ENCODE data around the gene CPLANE1.
"Not testable (repeated sequence)": the region's sequence is repeated elsewhere in the genome, so short reads cannot be mapped to it uniquely, and the experiment has no call there.

The CPLANE1 gene

DNA sequence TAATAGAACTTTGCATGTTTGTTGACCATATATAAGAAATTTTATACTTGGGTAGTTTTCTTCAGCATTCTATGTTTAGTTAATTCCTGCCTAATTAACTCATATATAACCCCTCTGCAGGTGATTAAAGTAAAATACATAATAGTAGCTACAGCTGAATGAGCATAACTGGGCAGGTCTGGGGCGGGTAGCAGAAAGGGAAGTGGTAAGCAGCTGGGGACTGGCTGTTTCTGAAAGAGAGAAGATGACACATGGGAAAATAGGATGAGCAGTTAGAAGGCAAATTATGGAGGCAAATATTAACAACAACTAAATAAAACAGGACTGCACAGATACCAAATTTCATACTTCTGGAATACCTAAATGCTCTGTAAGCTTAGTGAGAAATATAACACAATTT is 128.1 kb downstream of the CPLANE1 start:
- no peak for DNase-seq (ENCODE audit: low read depth)

DNA sequence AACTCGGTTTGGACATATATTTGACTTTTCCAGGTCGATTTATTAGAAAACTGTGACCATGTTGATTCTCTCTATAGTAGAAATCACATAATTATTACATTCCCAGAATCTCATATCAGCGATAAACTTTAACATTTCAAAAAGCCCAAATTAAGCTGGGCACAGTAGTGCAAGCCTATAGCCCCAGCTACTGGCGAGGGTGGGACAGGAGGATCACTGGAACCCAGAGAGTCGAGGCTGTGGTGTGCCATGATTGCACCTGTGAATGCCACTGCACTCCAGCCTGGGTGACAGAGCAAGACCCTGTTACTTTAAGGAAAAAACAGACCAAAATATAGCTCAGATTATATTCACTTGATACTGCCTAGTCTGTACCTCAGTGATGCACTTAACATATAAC is 128.9 kb downstream of the CPLANE1 start:
- DNase-seq (ENCODE audit: low read depth), result no peak

DNA sequence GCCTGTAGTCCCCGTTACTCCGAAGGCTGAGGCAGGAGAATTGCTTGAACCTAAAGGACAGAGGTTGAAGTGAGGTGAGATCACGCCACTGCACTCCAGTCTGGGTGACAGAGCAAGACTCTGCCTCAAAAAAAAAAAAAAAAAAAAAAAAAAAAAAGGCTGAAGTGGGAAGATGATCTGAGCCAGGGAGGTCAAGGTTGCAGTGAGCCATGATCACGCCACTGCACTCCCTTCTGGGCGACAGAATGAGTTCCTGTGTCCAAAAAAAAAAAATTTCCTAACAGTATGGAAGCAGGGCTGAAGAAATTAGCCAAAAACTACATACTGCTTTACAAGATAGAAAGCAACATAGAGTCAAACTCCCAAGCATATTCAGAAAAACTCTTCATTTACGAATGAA is 132.8 kb downstream of the CPLANE1 start:
- DNase-seq (ENCODE audit: low read depth), result no peak

DNA sequence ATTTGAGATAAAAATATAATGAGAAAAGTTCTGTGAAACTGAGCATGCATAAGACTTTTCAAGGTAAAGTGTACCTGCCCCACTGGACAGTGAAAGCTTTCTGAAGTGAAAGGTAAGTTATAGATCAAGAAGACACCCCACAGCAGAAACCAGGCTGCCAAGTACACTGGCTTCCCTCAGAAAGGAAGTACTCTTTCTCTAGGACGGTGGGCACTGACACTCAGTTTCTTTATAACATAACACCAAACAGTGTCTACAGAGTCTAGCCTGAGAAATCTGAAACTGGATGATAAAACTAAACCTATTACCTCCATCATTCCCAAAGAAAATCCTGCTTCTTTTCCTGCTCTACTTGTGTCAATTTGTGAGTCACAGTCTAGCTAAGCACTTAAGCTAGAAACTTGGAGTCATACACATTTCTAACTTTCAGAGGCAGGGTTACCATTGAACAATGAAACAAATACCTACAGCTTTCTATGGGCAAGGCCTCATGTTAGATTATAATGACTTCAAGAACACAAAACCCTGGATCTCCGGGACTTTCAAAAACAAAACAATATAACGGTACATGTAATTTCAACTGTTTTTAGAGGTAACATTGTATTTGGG is 136.7 kb downstream of the CPLANE1 start:
- DNase-seq (ENCODE audit: low read depth), result no peak

DNA sequence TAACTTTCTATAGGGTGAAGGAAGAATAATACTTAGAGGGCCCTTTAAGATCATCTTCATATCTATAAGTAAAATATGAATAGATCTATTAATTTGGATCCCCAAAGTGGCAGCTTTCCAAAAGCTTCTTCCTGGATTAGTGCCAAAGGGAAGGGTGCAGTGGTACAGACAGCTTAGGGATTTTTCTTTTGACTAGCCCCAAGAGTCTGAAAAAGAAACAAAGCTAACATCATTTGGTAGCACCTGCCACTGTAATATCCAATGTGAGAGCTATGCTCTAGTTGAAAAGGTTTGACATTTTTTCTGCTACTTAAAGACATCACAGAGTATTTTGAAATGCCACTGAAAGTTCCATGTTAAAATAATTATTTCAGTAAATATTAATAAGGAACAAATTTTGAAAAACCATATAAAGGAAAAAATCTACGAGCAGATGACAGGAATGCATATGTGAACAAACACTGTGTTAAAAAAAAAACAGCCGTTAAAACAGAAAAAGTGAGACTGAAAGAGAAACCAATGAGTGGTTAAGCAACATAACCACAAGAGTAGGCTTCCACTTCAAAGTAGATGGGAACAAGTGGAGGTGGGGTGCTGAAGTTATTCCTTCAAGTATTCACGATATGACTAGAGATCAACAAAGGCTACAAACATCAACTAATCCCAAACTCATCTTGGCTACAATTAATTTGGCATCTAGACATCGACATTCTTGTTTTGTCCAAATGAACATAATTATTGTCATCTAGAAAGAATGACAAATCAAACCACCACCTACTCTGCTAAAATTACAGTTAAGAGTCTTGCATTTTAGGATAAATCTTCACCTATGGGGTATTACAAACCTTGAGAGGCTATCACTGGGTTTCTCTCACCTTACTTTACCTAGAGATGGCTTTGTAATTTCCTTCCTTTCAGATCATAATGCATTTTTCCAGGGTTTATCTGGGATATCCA is 137.5 kb downstream of the CPLANE1 start:
- no peak for DNase-seq (ENCODE audit: low read depth)

DNA sequence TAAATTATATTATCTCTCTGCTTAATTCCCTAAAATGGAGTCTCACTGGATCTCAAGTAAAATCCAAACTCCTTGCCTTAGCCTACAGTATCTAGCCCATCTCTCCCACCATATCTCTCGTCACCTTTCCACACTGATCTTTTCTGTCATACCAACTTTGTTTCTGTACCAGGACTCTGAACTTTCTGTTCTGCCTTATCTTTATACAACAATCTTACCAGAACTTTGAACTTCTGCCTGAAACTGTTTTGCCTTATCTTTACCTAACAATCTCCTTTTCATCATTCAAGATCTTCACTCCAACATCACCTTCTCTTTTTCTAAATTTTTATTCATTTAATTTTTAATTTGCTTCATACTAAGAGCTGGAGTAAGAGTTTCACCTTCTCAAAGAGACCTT is 139.0 kb downstream of the CPLANE1 start:
- DNase-seq (ENCODE audit: low read depth), result no peak

DNA sequence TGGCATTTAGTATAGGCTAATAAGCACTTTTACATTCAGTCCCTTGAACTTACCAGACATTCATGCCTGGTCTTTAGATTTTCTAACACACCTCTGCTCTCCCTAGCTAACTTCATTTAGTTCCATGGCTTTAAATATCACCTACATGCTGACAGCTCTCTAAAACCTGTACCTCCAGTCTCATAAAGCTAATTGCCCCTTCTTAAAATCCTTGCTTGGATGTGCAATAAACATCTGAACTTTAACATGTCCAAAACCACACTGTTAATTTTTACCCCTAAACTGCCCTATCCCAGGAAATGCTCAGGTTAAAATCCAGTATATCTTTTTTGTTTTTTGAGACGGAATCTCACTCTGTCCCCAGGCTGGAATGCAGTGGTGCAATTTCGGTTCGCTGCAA is 139.8 kb downstream of the CPLANE1 start:
- no peak for DNase-seq (ENCODE audit: low read depth)

DNA sequence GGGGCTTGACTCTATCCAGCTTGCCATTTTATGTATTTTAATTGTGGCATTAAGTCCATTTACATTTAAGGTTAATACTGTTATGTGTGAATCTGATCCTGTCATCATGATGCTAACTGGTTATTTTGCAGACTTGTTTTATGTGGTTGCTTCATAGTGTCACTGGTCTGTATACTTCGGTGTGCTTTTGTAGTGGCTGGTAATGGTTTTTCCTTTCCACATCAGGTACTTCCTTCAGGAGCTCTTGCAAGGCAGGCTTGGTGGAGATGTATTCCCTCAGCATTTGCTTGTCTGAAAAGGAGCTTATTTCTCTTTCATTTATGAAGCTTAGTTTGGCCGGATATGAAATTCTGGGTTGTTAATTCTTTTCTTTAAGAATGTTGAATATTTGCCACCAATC is 145.9 kb downstream of the CPLANE1 start:
- no peak for DNase-seq (ENCODE audit: low read depth)

DNA sequence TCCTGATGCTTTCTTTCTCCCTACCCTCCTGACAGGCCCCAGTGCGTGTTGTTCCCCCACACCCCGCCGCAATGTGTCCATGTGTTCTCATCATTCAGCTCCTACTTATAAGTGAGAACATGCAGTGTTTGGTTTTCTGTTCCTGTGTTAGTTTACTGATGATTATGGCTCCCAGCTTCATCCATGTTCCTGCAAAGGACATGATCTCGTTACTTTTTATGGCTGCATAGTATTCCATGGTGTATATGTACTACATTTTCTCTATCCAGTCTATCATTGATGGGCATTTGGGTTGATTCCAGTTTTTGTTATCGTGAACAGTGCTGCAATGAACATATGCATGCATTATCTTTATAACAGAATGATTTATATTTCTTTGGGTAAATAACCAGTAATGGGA is 149.9 kb downstream of the CPLANE1 start:
- not testable (repeated sequence) for DNase-seq (ENCODE audit: low read depth)

DNA sequence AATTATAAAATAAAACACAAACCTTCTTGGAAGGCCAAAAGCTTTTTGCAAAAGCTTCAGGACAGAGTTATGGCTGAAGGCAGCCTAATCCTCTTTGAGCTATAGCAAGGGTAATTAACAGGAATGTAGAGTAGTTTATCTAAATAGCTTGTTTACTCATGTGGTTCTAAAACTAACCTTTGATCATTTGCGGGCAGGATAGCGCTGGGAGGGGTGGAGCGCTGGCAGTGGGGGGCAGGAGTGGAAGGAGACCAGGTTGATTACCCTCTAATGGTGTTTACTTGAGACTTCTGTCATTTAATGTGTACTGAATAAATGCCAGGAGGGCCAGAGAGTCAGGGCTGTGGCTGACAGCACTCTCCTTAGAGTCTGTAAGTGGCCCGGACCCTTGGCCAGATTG is 155.4 kb downstream of the CPLANE1 start:
- not testable (repeated sequence) for DNase-seq (ENCODE audit: low read depth)

DNA sequence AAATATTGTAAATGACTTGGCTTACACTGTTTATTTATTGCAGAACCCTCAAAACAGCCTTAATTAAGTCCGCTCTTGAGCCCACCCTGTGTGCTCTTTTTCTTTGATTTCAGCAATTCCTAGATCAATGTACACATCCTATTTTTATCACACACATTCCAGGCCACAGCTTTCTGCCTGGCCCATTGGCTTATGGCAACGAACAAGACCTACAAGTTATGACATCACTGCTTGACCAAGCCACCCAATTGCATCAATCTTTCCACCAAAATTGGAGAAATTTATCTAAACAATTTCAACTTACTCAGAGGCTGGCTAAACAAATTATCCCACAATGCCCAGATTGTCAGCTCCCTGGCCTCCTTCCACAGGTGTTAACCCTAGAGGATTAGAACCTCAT is 158.4 kb downstream of the CPLANE1 start:
- no peak for DNase-seq (ENCODE audit: low read depth)

DNA sequence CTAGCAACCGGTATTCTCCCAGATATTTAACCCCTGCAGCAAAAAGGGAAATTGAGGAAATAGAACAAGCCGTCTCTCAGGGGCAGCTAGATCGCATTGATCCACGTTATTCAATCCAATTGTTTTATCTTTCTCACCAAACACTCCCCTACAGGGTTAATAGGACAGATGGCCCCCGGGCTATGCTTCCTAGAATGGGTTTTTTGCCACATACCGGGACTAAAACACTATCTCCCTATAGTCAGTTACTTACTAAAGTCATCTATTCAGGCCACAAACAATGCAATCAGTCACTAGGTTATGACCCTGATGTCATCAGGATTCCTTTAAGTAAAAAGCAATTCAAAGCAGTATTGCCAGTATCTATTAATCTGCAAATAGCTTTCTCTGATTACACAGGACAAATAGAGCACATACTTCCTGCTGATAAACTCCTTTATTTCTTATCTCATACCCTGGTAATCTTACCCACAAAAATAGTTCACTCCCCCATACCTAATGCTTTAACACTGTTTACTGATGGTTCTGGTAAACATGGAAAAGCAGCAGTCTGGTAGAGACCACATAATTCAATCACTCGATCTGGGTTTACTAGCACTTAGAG is 159.0 kb downstream of the CPLANE1 start:
- no peak for DNase-seq (ENCODE audit: low read depth)

DNA sequence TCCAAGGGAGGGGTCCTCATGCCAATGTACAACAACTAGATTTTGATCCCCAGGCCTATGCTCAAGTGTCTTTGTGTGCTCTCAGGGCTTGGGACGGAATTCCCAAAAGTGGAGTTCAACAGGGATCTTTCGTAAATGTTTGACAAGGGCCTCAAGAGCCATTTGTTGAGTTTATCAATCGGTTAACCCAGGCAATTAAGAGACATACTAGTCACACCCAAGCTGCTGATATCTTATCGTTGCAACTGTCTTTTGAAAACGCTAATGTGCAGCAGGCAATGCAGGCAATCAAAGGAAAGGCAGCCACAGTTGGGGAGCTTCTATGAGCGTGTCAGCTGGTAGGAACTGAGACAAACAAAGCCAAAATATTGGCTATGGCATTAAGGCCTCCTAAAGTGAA is 161.2 kb downstream of the CPLANE1 start:
- DNase-seq (ENCODE audit: low read depth), result no peak

DNA sequence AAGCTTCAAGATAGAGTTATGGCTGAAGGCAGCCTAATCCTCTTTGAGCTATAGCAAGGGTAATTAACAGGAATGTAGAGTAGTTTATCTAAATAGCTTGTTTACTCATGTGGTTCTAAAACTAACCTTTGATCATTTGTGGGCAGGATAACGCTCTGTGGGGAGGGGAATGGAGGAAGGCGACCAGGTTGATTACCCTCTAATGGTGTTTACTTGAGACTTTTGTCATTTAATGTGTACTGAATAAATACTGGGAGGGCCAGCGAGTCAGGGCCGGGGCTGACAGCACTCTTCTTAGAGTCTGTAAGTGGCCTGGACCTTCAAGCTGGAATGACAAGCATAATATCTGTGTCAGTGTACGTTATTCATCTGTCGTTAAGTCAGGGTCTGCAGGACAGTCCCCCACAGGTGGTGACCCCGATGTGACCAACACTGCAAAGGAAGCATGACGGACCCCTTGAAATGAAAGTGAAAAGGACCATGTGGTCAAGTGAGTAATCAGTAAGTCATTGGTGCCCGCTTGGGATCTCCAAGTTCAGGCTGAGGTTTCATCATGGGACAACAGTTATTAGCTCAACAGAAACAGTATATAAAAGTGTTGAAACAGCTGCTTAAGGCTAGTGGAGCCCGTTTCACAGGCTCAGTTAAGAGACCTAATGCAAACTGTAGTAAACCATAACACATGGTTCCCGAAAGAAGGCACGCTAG is 162.6 kb downstream of the CPLANE1 start:
- DNase-seq (ENCODE audit: low read depth), result no peak

DNA sequence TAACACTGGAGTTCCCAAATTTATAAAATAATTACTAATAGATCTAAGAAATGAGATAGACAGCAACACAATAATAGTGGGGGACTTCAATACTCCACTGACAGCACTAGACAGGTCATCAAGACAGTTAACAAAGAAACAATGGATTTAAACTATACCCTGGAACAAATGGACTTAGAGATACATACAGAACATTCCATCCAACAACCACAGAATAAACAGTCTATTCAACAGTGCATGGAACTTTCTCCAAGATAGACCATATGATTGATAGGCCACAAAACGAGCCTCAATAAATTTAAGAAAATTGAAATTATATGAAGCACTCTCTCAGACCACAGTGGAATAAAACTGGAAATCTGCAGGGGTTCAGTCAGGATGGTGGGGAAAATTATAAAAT is 163.2 kb downstream of the CPLANE1 start:
- not testable (repeated sequence) for DNase-seq (ENCODE audit: low read depth)

DNA sequence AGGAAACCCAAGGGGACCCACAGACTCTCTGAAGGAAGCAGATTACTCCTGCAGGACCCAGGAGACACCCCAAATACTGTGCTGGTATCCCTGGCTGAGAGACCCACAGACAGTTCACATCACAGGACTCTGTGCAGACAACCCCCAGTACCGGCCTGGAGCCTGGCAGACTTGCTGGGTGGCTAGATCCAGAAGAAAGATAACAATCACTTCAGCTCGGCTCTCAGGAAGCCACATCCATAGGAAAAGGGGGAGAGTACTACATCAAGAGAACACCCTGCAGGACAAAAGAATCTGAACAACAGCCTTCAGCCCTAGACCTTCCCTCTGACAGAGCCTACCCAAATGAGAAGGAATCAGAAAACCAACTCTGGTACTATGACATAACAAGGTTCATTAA is 166.2 kb downstream of the CPLANE1 start:
- not testable (repeated sequence) for DNase-seq (ENCODE audit: low read depth)

DNA sequence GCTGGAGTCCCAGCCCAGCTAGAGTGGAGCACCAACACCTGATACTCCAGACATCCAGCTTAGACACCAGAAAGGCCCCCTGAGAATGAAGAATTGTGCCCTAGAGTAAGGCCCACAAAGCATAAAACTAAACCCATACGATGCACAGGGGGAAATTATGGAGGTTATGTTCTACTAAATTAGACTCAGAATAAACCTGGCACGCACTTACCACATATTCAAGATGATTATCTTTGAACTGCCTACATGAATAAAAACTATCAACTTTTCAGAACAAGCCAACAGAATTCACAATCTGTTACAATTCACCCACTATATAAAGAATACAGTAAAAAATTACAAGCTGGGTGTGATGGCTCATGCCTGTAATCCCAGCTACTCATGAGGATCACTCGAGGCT is 168.5 kb downstream of the CPLANE1 start:
- no peak for DNase-seq (ENCODE audit: low read depth)

DNA sequence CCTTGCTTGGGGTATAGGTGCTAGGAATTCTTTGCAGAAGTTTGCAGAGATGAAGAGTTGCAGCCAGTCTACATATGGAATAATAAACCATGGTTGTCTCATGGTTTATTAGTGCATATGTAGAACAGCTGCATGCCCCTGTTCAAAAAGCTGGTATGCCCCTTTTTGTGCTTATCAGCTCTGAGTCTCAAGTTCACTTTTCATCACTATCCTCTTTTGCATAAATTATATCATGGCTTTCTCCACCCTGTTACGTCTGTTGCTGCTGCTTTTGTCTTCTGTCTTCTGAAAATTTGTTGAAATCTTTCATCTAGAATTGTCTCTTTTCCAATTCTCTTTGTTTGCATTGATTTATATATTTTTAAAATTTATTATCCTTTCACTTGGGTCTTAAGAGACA is 172.0 kb downstream of the CPLANE1 start:
- DNase-seq (ENCODE audit: low read depth), result no peak

DNA sequence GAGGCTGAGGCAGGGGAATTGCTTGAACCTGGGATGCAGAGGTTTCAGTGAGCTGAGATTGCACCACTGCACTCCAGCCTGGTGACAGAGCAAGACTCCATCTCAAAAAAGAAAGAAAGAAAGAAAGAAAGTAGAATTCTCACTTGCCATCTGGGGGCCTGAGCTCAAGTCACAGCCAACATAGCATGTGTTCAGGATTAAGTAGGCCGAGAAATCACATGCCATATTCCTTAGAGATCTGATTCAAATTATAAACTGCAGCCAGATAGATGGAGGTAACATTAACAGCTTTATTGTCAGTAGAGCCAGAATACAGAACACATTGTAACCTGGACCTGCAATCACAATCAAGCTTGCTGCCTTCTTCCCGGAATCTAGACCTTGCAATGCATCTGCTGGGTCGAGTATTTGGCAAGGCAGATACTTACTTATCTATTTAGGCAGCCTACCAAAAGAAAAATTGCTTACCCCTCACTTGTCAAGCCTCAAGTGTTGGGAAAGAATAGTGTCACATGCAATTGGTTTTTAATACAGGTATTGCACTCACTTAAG is 173.7 kb downstream of the CPLANE1 start:
- no peak for DNase-seq (ENCODE audit: low read depth)

DNA sequence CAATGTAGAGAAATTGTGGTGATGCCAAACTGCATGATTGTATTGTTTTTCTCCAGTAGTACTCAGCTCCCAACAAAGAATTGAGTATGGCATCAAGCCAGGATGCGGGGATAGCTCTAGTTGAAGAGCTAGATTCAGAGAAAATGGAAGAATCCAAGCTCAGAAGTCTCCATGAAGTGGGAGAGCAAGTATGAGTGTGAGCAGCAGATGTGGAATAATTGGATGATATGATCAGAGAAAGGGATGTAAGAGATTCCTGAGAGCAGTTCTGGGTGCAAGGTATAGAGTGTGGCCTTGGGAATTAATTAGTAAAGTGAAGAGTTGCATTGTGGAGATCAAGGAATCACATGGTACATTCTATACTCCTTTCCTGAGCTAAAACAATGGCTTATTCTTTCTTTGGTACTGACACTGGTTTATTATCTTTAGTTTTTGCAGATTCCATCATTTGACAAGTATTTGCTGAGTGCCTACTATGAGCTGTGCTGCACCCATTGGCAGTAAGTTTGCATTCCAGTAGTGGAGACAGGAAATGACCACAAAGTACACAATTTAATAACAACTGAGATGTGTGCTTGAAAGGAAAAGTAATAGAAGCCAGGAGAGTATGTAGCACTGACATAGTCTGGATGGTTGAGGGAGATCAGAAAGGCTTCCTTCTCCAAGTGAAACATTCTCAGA is 177.1 kb downstream of the CPLANE1 start:
- peak; percentile 39 for DNase-seq (ENCODE audit: low read depth)

DNA sequence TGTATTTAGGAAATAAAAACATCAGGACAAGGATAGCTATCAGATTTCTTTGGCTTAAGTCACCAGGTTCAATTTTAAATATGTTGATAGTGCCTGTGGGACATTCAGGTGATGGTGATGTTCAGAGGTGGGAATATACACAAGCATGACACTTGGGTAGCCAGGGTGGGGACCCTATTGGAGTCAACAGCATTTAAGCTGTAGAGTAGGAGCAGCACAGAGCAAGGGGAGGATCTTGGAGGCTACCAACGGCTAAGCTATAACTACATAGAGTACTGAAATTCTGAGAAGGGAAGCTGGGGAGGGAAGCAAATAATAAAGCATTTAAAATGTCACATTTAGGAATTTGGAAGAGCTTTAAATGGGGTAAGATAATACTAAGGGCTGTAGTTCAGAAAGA is 177.7 kb downstream of the CPLANE1 start:
- no peak for DNase-seq (ENCODE audit: low read depth)

DNA sequence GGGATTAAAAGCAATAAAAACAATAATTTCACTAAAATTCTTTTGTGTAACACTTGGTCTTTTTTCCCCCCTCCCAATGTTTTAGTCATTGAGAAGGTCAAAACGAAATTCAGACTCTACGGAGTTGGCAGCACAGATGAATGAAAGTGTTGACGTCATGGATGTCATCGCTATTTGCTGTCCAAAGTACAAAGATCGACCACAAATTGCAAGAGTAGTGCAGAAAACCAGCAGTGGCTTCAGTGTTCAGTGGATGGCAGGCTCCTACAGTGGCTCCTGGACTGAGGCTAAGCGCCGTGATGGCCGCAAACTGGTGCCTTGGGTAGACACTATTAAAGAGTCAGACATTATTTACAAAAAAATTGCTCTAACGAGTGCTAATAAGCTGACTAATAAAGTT is 184.7 kb downstream of the CPLANE1 start:
- no peak for DNase-seq (ENCODE audit: low read depth)
